Muscle of leg (tissue), 11 donors: ENCODE data around the gene PLSCR1. TPM values are rescaled to one million over a fixed set of nuclear protein-coding genes. Genes with fewer than 3 reads are reported as not detected.
A peak's percentile ranks its signal among the peaks of the same experiment; 100 is the strongest.

Experiments
- DNase-seq: peaks from one replicate; pipeline ENCODE4 v3.0.0; 2013
- H3K27ac ChIP-seq: one replicate; pipeline ENCODE4 v1.5.1; 2013; ENCODE audit warnings: mild to moderate bottlenecking, low read length, control low read depth
- H3K27me3 ChIP-seq: one replicate; pipeline ENCODE4 v1.6.1; 2013; ENCODE audit warnings: low read length; ENCODE audit not compliant: control insufficient read depth, insufficient read depth
- H3K36me3 ChIP-seq: one replicate; pipeline ENCODE4 v1.6.1; 2013; ENCODE audit warnings: low read length; ENCODE audit not compliant: control insufficient read depth, insufficient read depth
- H3K4me1 ChIP-seq: one replicate; pipeline ENCODE4 v1.6.1; 2013; ENCODE audit warnings: low read length; ENCODE audit not compliant: control insufficient read depth, insufficient read depth
- H3K4me3 ChIP-seq: one replicate; pipeline ENCODE4 v1.5.1; 2013; ENCODE audit warnings: low read length, control low read depth
- H3K9me3 ChIP-seq: replicated peaks from 2 replicates; pipeline ENCODE4 v1.6.1; 2013; ENCODE audit warnings: low read depth, low read length; ENCODE audit not compliant: control insufficient read depth
- WGBS: methylation state at CpG from one replicate; pipeline ENCODE4 v1.1.5; 2013; ENCODE audit warnings: missing lambda C conversion rate; ENCODE audit not compliant: insufficient coverage; 5-methylcytosine and 5-hydroxymethylcytosine counted together
- polyA plus RNA-seq, 8 donors: library from polyadenylated mRNA; unstranded; fragments of 120-200 nt; gene quantifications; one replicate each; pipeline versions ENCODE4 v1.2.1 to v1.2.3, GENCODE V29; 2013; ENCODE audit warnings: inconsistent platforms in 1 of 8, low replicate concordance in 1 of 8; ENCODE audit not compliant: insufficient read length in 8 of 8, insufficient read depth in 1 of 8
- total RNA-seq: library from RNA; stranded (reverse); fragments of 120-200 nt; gene quantifications from one replicate; pipeline ENCODE4 v1.2.4, GENCODE V29; 2013

Gene PLSCR1
- total and polyA plus RNA-seq, 9 donors: 16.0 to 22.8 (median 18.5) TPM

DNA sequence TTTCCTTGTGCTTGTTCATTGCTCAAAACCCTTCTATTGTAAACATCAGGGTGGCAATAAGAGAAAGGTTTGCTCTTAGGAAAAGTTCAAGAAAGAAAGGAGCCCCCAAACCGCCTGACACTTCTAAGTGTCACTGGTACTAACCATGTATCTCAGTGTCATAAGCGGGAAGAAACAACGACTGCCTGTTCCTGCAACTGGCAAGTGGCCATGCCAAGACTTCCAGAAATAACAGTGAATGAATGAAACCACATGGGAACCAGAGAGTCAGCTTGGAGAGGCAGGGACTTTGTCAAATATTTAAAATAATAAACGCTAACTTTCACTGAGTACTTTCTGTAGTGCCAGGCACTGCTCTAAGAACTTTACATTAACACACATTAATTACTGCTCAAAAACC, 76.2 kb downstream of the PLSCR1 start:
- H3K36me3 ChIP-seq: no peaks in the 10 kb centered on the region
- WGBS: 67% methylated on average over 2 of the region's 4 CpGs
- peaks cover 10% of the 10 kb centered on the region for H3K4me1 ChIP-seq
- H3K27me3 ChIP-seq: no peaks in the 10 kb centered on the region
- peak; percentile 11 for DNase-seq
- no peaks in the 10 kb centered on the region for H3K9me3 ChIP-seq
- no peak overlapping the region for H3K27ac ChIP-seq
- H3K4me3 ChIP-seq: no peak overlapping the region

DNA sequence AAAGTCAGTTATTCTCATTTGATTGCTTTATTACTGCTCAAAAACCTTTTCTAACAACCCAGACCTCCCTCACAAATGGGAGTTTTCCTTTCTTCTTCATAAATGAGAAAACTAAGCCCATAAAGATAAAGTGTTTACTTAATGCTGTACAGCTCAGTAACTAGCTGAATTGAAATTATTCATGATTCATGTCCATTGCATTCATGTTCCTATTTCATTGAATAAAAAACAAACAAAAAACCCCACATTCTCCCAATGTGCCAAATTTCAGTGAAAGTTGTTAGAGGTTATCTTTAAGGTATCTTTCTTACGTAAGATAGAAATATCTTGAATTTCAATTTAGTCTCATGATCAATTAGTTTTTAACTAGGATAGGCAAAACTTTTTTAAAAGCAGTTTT, 77.8 kb downstream of the PLSCR1 start:
- Histone ChIP-seq H3K27ac (no peak overlapping the region), H3K27me3 (no peaks in the 10 kb centered on the region), H3K9me3 (no peaks in the 10 kb centered on the region), H3K4me3 (no peak overlapping the region), H3K36me3 (no peaks in the 10 kb centered on the region), H3K4me1 (peaks cover 10% of the 10 kb centered on the region)
- DNase-seq: no peak
- WGBS: no CpG with 5 or more reads among the region's 1 CpG

DNA sequence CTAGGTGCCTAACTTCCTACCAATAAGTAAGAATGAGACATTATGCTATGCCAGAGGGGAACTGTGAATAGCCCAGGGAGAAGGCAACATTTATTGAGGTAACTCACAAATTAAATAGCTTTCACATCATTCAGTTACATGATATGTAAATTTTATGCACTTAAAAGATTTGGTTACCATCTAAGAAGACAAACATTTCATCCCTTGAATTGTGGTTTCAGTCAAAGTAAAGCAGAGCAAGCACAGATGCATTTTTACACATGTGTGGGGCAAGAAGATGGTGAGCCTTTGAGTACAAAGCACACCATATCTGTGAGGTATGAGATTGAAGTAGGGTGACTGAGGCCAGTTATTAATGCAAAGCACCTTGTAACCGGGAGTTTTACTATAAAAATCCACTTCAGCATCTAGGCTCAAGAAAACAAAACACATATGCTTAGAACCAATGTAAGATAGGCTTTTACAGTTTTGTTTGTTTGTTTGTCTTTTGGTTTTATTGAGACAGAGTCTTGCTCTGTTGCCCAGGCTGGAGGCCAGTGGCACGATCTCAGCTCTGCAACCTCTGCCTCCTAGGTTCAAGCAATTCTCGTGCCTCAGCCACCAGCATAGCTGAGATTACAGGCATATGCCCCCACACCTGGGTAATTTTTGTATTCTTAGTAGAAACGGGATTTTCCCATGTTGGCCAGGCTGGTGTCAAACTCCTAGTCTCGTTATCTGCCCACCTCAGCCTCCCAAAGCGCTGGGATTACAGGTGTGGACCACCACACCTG, 78.5 kb downstream of the PLSCR1 start:
- WGBS: no CpG with 5 or more reads among the region's 6 CpGs
- H3K27ac ChIP-seq: no peak overlapping the region
- H3K36me3 ChIP-seq: no peaks in the 10 kb centered on the region
- no peak for DNase-seq
- H3K9me3 ChIP-seq: no peaks in the 10 kb centered on the region
- no peaks in the 10 kb centered on the region for H3K27me3 ChIP-seq
- H3K4me1 ChIP-seq: peaks cover 10% of the 10 kb centered on the region
- no peak overlapping the region for H3K4me3 ChIP-seq

Other genes starting within 250 kb of the PLSCR1 start
- not detected for gene PLSCR2, start 75.0 kb downstream of the PLSCR1 start, total RNA-seq
- under 1 TPM in 3 of 8 donors, not detected in 5; 0.28 to 0.39 (median 0.29) TPM for gene PLSCR2, start 75.0 kb downstream of the PLSCR1 start, polyA plus RNA-seq
- gene PLSCR5, start 60.7 kb upstream of the PLSCR1 start, total RNA-seq: not detected
- gene PLSCR5, start 60.7 kb upstream of the PLSCR1 start, polyA plus RNA-seq: not detected